Measurements from ENCODE around the gene RNASE4.

DNA sequence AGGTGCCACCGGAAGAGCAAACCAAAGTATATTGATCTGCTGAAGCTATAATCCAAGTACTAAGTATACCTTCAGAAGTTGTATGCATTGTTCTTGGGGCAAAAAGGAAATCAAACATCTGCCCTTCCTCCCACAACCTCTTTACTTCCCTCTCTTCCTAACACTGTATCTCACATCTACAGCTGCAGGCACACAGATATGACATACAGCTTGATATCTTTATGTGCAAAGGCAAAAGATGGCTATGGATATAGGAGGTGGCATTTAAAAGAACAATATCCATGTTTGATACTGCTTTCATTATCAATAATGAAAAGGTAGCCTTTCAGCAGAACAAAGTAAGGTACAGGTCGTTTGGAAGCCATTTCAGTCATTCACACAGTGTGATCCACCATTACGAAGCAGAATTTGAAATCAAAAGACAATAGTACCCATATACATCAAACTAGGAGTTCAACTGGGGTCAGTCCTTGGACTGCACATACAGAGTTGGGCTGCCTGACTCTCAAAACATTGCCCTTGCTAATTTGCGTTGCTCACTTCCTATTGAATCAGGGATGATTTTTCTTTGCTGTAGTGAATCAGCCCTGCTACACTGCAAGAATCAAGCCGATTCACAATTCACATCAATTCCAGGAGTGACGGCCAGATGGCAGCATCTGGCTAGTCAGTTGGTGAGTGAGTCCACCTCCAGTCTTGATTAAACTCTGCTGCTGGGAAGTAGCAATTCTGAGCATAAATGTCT lies 13.1 kb downstream of the RNASE4 start:
- no peak for TF ChIP-seq POLR2A (IDR thresholded peaks at IDR 0.05)
- TF ChIP-seq, protein P1, sequence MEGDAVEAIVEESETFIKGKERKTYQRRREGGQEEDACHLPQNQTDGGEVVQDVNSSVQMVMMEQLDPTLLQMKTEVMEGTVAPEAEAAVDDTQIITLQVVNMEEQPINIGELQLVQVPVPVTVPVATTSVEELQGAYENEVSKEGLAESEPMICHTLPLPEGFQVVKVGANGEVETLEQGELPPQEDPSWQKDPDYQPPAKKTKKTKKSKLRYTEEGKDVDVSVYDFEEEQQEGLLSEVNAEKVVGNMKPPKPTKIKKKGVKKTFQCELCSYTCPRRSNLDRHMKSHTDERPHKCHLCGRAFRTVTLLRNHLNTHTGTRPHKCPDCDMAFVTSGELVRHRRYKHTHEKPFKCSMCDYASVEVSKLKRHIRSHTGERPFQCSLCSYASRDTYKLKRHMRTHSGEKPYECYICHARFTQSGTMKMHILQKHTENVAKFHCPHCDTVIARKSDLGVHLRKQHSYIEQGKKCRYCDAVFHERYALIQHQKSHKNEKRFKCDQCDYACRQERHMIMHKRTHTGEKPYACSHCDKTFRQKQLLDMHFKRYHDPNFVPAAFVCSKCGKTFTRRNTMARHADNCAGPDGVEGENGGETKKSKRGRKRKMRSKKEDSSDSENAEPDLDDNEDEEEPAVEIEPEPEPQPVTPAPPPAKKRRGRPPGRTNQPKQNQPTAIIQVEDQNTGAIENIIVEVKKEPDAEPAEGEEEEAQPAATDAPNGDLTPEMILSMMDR (IDR thresholded peaks at IDR 0.05 in 8 of 11, conservative IDR thresholded peaks at IDR 0.05 in 3 of 11), result peak; percentile 68 to 93 (median 85)
